Spleen (tissue), 7 donors: ENCODE results near the gene TC2N.

Experiments
- POLR2A ChIP-seq, 3 donors: fragments of 450-650 bp; IDR thresholded peaks; one replicate each; pipeline ENCODE4 v1.5.1; 2017; ENCODE audit warnings: antibody characterized with exemption in 3 of 3, mild to moderate bottlenecking in 1 of 3
- POLR2AphosphoS5 ChIP-seq, 3 donors: sonication (generic); formaldehyde crosslinking; IDR thresholded peaks; one replicate each; pipeline ENCODE4 v1.5.1; 2017; ENCODE audit warnings: antibody characterized with exemption in 3 of 3
- TF ChIP-seq, protein P1 (sequence below), 11 experiments: fragments of 200-600 bp in 7 of 11; fragments of 450-650 bp in 4 of 11; sonication (generic) in 4 of 11; IDR thresholded peaks in 8 of 11; conservative IDR thresholded peaks in 3 of 11; 1 replicate in 7 of 11; 2 replicates in 4 of 11; pipeline versions ENCODE4 v1.4.0 to v1.8.0; 2016 to 2021; ENCODE audit warnings: antibody characterized with exemption in 11 of 11, inconsistent platforms in 4 of 11, mild to moderate bottlenecking in 1 of 11
- donor health status: DM: no; HTN: no; CAD: no; lungs with moderate emphysema.
- donor health status: DM: no; HTN: no; CAD: no.
- donor health status: DM: no; HTN: no; CAD: no.

DNA sequence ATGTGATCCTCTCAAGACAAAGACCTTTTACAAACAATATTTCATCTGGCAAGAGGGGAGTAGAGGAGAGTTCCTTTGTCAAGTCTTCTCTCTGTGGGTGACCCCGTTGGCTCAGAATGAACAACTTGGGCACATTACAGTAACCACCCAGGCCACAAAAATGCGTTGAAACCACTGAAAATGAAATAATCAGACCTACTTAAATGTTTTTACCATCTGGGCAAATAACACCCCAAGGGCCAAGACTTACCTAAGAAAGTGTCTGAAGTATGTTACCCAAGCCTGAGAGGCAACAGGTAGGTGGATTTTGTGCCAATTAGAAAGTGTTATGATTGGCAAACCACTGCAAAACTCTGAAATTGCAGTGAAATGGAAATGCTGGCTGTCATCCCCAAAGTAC, 1.3 kb downstream of the TC2N start:
- TF ChIP-seq, protein P1, sequence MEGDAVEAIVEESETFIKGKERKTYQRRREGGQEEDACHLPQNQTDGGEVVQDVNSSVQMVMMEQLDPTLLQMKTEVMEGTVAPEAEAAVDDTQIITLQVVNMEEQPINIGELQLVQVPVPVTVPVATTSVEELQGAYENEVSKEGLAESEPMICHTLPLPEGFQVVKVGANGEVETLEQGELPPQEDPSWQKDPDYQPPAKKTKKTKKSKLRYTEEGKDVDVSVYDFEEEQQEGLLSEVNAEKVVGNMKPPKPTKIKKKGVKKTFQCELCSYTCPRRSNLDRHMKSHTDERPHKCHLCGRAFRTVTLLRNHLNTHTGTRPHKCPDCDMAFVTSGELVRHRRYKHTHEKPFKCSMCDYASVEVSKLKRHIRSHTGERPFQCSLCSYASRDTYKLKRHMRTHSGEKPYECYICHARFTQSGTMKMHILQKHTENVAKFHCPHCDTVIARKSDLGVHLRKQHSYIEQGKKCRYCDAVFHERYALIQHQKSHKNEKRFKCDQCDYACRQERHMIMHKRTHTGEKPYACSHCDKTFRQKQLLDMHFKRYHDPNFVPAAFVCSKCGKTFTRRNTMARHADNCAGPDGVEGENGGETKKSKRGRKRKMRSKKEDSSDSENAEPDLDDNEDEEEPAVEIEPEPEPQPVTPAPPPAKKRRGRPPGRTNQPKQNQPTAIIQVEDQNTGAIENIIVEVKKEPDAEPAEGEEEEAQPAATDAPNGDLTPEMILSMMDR (IDR thresholded peaks at IDR 0.05 in 8 of 11, conservative IDR thresholded peaks at IDR 0.05 in 3 of 11): no peak
- TF ChIP-seq POLR2AphosphoS5 (IDR thresholded peaks at IDR 0.05): no peak
- TF ChIP-seq POLR2A (IDR thresholded peaks at IDR 0.05): no peak
